Fibroblast of mammary gland (primary cell): ENCODE measurements around the gene ELMO1.

ENCODE experiments used
- DNase-seq: peaks from one replicate; pipeline ENCODE4 v3.0.0-alpha.2; 2010; ENCODE audit warnings: low read depth
- H3K4me3 ChIP-seq: 2 replicates; pipeline ENCODE4 v1.5.1; 2011; ENCODE audit warnings: low read depth, mild to moderate bottlenecking, low read length, moderate library complexity; ENCODE audit not compliant: control insufficient read depth
- CTCF ChIP-seq: conservative IDR thresholded peaks from 2 replicates; pipeline ENCODE4 v1.5.1; 2011; ENCODE audit warnings: low read depth, low read length, inconsistent platforms; ENCODE audit not compliant: control insufficient read depth, insufficient read depth

The ELMO1 gene

GRCh38 chr7:37216156-37216852 is 232.4 kb downstream of the ELMO1 start:
- DNase-seq: peak; percentile 60
- no peak for TF ChIP-seq CTCF
- no peak overlapping the region for H3K4me3 ChIP-seq

- TF ChIP-seq CTCF: no peak
- no peak overlapping the region for H3K4me3 ChIP-seq
- no peak for DNase-seq
Measured at GRCh38 chr7:37215290-37215923, 233.3 kb downstream of the ELMO1 start.

- DNase-seq: no peak
- no peak overlapping the region for H3K4me3 ChIP-seq
- TF ChIP-seq CTCF: no peak
Measured at GRCh38 chr7:37212556-37212955, 236.1 kb downstream of the ELMO1 start.

- TF ChIP-seq CTCF: no peak
- H3K4me3 ChIP-seq: no peak overlapping the region
- no peak for DNase-seq
Measured at GRCh38 chr7:37212051-37212450, 236.6 kb downstream of the ELMO1 start.

GRCh38 chr7:37211097-37211880 is 237.4 kb downstream of the ELMO1 start:
- H3K4me3 ChIP-seq: no peak overlapping the region
- peak; percentile 92 for DNase-seq
- TF ChIP-seq CTCF: no peak

- no peak overlapping the region for H3K4me3 ChIP-seq
- TF ChIP-seq CTCF: no peak
- DNase-seq: no peak
Measured at GRCh38 chr7:37209195-37209594, 239.5 kb downstream of the ELMO1 start.
